ENCODE results near the gene ADCK1.

- TF ChIP-seq CTCF (IDR thresholded peaks at IDR 0.05): no peak
- no peak for TF ChIP-seq POLR2A (IDR thresholded peaks at IDR 0.05)
Measured at GRCh38 chr14:77844802-77845201, 44.9 kb downstream of the ADCK1 start.
